ENCODE data around the gene PPM1H.
"Not testable (repeated sequence)": the region's sequence is repeated elsewhere in the genome, so short reads cannot be mapped to it uniquely, and the experiment has no call there.

DNA sequence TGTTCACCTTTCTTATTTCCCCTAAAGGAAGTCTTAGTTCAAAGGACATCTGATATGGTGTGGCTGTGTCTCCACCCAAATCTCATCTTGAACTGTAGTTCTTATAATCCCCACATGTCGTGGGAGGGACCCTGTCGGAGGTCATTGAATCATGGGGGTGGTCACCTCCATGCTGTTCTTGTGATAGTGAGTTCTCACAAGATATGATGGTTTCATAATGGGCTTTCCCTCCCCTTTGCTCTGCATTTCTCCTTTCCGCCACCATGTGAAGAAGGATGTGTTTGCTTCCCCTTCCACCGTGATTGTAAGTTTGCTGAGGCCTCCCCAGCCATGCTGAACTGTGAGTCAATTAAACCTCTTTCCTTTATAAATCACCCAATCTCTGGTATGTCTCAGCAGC is 123.5 kb downstream of the PPM1H start:
- TF ChIP-seq POLR2A (IDR thresholded peaks at IDR 0.05), result not testable (repeated sequence)
- TF ChIP-seq, protein P1, sequence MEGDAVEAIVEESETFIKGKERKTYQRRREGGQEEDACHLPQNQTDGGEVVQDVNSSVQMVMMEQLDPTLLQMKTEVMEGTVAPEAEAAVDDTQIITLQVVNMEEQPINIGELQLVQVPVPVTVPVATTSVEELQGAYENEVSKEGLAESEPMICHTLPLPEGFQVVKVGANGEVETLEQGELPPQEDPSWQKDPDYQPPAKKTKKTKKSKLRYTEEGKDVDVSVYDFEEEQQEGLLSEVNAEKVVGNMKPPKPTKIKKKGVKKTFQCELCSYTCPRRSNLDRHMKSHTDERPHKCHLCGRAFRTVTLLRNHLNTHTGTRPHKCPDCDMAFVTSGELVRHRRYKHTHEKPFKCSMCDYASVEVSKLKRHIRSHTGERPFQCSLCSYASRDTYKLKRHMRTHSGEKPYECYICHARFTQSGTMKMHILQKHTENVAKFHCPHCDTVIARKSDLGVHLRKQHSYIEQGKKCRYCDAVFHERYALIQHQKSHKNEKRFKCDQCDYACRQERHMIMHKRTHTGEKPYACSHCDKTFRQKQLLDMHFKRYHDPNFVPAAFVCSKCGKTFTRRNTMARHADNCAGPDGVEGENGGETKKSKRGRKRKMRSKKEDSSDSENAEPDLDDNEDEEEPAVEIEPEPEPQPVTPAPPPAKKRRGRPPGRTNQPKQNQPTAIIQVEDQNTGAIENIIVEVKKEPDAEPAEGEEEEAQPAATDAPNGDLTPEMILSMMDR (IDR thresholded peaks at IDR 0.05 in 4 of 5, conservative IDR thresholded peaks at IDR 0.05 in 1 of 5), result not testable (repeated sequence)

Measured in gastrocnemius medialis (tissue), 4 donors.